Measurements from ENCODE around the gene ADGRD1.

DNA sequence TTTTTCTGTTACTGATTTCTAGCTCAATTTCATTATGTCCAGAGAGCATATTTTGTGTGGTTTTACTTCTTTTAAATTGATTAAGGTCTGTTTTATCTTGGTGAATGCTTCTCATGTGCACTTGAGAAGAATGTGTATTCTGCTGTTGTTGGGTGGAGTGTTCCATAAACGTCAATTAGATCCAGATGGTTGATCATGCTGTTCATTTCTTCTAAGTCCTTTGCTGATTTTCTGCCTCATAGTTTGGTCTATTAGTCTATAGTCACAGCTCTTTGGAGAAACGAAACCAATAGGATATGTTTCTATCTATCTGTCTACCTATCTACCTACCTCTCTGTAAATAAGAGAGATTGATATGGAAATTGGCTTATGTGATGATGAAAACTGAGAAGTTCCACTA lies 17.1 kb upstream of the ADGRD1 start:
- TF ChIP-seq TAF1 (IDR thresholded peaks at IDR 0.05; ENCODE audit: low read depth, low read length): no peak
- TF ChIP-seq KDM1A (IDR thresholded peaks at IDR 0.05; ENCODE audit: borderline replicate concordance, low read length): no peak
- TF ChIP-seq JUN (IDR thresholded peaks at IDR 0.05; ENCODE audit: low read depth, low read length): no peak
- TF ChIP-seq, protein P1, sequence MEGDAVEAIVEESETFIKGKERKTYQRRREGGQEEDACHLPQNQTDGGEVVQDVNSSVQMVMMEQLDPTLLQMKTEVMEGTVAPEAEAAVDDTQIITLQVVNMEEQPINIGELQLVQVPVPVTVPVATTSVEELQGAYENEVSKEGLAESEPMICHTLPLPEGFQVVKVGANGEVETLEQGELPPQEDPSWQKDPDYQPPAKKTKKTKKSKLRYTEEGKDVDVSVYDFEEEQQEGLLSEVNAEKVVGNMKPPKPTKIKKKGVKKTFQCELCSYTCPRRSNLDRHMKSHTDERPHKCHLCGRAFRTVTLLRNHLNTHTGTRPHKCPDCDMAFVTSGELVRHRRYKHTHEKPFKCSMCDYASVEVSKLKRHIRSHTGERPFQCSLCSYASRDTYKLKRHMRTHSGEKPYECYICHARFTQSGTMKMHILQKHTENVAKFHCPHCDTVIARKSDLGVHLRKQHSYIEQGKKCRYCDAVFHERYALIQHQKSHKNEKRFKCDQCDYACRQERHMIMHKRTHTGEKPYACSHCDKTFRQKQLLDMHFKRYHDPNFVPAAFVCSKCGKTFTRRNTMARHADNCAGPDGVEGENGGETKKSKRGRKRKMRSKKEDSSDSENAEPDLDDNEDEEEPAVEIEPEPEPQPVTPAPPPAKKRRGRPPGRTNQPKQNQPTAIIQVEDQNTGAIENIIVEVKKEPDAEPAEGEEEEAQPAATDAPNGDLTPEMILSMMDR (IDR thresholded peaks at IDR 0.05; ENCODE audit: control extremely low read depth in 1 of 3, insufficient read depth in 1 of 3, low read depth in 1 of 3, low read length in 3 of 3): no peak
- no peak for TF ChIP-seq YY1 (IDR thresholded peaks at IDR 0.05; ENCODE audit: low read depth, low read length)
- TF ChIP-seq EZH2 (IDR thresholded peaks at IDR 0.05; ENCODE audit: low read depth, low read length, severe bottlenecking): no peak
- no peak for TF ChIP-seq EP300 (IDR thresholded peaks at IDR 0.05; ENCODE audit: borderline replicate concordance in 1 of 2, low read depth in 2 of 2, low read length in 2 of 2)

Data from H1 (cell line).